Femur (tissue), 1 donor: ENCODE results near the gene MEIG1.
"Not testable (repeated sequence)": the region's sequence is repeated elsewhere in the genome, so short reads cannot be mapped to it uniquely, and the experiment has no call there.

Experiments
- DNase-seq: peaks from one replicate; pipeline ENCODE4 v3.0.0-alpha.2; 2017

Gene MEIG1, protein sequence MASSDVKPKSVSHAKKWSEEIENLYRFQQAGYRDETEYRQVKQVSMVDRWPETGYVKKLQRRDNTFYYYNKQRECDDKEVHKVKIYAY

DNA sequence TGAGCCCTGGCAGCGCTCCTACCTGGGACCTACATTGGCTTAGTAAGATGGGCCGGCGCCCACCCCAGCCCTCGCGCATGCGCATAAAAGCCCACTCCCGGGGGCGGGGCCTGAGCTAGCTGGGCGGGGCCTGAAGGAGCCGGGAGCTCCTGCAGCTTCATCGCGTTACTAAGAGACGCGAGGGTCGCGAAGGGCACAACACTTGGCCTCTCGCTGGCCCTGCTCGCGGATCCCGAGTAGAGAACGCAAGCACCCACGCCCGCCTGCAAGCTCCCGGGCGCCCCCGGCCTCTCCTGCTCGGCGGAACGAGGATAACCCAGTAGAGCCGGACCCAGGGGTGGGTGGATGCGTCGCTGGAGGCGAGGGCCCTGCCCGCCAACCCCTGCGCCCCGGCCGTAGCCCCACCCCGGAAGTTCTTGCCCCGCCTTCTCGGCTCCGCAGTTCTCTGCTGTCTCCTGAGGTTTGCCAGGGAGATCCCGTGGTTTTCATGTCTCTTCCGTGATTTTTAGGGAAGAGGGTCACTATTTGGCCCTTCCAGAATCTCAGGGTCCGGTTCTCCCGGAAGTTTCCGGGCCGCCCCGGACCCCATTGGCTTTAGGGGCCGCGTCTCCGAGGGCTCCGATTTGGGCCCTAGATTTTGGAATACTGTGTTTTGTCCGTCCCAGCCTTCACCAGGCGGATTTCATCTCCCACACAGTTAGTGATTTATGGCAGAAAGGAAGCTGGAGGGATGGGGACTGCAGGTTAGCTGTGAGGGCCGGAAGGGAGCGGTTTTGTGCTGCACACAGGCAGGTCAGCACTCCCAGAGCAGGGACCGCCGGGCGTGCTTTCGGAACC lies at the start of gene MEIG1:
Gene MEIG1 (plus strand): TSS at position 168 of the 837 bp plus-strand sequence. CDS start 7,081 bp downstream, outside the sequence.
- peak; percentile 96 for DNase-seq

DNA sequence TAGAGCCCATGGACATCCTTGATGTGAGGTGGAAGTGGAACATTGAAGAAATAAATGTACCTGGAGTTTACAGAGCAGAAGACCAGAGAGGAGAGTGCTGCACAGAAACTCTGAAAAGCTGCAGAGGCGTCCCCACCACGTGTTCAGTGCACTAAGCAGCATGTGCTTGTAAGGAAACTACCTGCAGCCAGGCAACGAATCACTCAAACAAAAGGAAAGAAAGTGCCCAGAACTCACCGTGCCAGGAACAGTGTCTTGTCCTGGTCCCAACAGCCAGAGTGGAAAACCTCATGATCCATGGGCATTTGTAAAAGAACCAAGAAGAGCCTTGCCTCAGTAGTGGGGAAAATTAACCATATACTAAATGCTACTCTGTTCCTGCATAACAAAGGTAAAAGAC lies 48.2 kb upstream of the MEIG1 start:
- no peak for DNase-seq

DNA sequence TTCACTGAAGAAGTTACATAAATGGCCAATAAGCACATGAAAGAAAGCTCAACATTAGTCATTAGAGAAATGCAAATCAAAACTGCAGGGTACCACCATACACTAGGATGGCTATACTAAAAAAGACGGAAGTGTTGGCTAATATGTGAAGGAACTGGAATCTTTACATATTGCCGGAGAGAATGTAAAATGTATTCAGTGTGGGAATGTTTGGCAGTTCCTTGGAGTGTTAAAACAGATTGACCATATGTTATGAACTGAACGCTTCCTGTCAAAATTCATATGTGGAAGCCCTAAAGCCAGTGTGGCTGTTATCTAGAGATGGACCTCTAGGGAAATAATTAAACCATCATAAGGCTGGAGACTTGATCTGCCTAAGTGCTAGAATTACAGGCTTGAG lies 47.4 kb upstream of the MEIG1 start:
- DNase-seq, result no peak

DNA sequence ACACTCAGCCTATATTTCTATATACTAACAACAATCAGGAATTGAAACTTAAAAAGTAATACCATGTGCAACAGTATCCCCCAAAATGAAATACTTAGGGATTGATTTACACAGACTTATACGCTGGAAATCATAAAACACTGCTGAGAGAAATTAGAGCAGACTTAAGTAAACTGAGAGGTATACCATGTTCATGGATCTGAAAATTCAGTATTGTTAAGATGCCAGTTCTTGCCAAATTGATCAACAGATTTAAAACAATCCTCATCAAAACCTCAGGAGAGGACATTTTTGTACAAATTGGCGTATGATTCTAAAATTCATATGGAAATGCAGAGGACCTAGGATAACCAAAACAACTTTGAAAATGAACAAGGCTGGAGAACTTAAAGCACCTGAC lies 42.6 kb upstream of the MEIG1 start:
- no peak for DNase-seq

DNA sequence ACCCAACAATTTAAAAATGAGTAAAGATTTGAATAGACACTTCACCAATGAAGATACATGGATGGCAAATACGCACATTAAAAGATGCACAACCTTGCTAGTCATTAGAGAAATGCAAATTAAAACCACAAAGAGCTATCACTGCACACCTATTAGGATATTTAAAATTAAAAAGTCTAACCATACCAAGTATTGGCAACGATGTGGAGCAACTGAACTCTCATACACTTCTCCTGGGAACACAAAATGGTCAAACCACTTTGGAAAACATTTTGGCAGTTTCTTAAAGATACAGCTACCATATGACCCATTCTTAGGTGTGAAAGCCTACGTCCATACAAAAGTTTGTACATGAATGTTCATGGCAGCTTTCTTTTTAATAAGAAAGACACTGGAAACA lies 41.4 kb upstream of the MEIG1 start:
- no peak for DNase-seq

DNA sequence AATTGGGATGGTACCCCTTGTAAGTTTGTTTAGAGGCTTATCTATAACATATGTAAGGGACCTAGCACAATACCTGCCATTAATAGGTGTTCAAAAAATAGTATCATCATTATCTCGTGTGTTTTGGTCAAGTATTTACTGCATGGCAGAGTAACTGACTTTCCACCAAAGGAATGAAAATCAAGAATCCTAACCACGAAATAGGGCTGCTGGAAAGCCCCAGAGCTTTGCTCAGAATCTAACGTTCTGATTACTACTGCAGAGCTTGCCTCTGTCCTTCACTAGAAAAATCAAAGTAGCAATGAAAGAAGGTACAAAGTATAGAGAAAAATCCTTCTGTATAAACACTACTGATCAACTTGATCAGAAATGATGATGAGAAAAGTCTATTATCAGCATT lies 40.2 kb upstream of the MEIG1 start:
- DNase-seq, result no peak

DNA sequence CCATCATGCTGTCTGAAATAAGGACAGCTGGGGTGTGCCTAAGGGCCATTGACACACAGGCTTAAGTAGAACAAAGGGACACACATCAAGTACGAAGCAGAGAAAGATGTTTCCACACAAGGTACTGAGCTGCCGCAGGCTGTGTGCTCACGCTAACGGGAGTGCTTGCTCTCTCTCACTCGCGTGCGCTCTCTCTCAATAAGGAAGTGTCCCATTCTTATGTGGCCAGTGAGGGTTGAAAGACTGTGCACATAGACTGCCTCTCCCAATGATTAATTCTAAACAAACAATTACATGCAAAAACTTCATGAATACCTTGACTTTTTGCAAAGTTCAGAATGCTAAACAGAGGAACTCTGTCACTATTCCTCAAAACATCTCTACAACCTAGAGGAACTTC lies 35.2 kb upstream of the MEIG1 start:
- DNase-seq, result no peak

DNA sequence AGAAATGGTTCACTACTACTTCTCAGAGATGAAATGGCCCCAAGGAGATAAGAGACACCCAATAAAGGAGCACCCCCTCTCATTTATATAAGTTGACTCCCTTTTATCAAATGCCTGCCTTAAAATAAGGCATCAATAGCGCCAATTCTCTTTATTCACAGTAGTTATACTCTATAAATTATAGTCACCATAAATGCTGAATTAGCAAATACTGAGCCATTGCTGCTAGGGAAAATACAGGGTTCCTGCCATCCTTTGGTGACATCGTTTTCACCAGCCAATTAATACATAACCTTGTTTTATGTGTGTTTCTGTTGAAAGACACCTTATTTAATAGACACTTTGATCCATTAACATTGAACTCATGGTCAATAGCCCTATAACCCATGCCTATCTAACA lies 33.9 kb upstream of the MEIG1 start:
- no peak for DNase-seq

DNA sequence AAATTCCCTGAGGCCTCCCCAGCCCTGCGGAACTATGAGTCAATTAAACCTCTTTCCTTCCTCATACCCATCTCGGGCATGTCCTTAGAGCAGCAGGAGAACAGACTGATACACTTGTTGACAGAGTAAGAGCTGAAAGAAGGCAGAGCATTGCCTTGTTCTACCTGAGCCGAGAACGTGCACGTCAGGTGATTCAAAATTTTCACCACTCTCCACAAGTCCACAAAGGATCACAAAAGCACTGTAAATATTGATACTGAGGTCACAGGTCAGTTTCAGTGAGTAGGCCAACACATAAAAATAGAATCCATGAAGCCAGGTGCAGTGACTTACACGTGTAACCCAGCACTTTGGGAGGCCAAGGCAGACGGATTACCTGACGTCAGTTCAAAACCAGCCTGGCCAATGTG lies 33.1 kb upstream of the MEIG1 start:
- DNase-seq, result no peak

DNA sequence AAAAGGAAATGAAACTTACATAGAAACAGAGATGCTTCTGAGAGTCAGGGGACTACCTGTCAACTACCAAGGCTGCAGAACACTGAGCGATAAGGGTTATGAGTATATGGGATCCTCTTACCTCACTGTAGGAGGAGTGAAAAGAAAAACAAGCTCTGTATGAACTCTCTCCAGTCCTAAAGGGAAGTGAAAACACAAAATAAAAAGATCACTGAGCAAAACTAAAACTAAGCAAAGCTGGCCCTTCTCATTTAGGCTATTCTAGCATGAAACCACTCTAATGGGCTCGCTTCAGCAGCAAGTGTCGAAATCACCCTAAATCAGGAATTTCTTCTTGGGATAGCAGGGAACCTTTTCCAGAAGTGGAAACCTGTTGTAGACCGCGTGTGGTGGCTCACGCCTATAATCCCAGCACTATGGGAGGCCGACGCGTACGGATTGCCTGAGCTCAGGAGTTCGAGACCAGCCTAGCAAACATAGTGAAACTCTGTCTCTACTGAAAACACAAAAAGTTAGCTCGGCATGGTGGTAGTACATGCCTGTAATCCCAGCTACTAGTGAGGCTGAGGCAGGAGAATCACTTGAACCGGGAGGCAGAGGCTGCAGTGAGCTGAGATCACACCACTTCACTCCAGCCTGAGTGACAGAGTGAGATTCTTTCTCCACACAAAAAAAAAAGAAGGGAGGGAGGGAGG lies 32.3 kb upstream of the MEIG1 start:
- no peak for DNase-seq

DNA sequence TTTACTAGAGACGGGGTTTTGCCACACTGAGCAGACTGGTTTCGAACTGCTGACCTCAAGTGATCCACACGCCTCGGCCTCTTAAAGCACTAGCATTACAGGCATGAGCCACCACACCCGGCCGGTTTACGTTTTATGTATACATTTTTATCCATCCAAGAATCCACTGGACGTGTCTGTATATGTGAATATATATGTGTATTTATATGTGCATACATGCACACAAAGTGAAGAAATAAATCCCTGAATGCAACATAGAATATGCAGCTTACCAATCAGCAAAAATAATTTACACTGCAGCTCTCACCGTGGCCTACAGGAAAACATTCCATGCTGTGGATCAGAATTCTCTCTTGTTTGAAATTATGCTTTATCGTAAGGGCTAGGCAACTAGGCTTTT lies 28.6 kb upstream of the MEIG1 start:
- no peak for DNase-seq

DNA sequence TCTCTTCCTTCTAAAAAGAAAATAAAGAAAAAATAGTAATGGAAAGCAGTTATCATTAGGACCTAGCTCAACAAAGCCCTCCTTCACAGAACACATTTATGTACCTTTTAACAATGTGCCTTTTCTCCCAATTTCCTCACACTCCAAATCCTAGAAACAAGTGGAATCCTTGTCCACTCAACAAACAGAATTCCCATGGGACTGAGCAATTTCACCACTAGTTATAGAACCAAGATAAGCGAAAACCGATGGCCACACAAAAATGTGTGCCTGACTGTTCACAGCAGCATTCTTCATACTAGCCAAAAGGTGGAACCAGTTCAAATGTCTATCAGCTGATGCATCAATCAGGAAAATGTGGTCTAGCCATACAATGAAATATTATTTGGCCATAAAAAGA lies 22.6 kb upstream of the MEIG1 start:
- DNase-seq, result no peak

DNA sequence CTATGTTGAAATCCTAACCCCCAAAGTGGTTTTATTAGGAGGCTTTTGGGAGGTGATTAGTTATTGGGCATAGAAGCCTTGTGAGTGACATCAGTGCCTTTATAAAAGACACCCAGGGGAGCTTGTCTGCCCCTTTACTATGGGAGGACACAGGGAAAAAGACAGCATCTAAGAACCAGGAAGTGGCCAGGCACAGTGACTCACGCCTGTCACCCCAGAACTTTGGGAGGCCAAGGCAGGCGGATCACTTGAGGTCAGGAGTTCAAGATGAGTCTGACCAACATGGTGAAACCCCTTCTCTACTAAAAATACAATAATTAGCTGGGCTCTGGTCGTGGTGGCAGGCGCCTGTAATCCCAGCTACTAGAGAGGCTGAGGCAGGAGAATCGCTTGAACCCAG lies 20.2 kb upstream of the MEIG1 start:
- DNase-seq, result not testable (repeated sequence)

DNA sequence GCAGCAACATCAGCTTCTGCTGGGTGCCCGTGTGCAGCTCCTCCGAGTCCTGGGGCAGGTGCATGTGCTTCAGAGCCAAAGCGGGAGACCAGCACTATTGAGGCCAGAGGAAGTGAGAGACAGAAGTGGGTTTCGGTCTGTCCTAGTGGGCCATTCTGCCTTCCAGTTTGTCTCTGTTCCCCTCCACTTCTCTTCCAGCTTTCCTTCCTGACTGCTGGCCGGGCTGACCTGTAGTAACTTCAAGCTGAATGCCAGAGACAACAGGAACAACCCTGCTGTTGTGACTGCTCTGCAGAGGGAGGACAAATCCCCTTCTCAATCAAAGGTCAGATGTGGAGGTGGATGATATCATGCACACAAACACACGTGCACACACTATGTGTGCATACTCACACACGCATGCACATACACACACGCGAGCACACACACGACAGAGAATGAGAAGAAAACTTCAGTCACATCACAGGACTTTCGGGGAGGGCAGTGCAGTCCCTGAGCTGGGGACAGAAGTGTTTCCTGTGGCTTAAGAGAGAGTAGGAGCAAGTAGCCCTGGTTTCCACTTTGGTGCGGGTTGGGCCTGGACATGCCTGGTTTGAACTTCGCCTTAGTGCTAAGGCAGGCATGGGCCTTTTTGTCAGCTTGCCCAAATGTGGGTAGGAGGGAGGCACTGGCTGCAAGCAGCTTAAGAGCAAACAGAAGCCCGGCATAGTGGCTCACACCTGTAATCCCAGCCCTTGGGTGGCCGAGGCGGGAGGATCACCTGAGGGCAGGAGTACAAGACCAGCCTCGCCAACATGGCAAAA lies 16.8 kb upstream of the MEIG1 start:
- DNase-seq, result not testable (repeated sequence)

DNA sequence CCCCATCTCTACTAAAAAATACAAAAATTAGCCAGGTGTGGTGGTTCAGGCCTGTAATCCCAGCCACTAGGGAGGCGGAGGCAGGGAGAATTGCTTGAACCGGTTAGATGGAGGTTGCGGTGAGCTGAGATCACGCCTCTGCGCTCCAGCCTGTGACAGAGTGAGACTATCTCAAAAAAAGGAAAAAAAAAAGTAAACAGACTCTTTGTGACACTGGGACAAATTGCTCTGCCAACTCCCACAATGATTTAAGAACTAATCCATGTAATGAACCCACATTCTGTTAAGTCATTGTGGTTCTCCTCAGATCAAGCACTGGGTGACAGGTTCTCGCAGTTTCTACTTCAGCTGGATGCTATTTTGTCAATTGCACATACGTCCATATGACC lies 16.2 kb upstream of the MEIG1 start:
- DNase-seq, result not testable (repeated sequence)

DNA sequence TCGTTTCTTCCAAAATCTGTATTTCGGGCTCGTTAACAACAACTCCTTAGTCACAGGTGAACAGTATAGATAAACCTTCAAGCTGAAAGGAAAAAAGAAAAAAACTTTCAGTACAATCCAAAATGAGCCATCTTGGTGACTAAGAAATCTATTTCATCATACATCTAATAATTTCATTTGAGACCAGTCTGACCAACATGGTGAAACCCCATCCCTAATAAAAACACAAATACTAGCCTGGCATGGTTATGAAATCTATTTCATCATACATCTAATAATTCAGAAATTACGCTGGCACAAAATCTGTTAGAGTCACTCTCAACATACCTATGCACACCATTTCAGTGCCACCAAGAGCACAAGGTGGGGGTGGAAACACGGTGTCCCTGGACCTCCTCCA lies 14.1 kb upstream of the MEIG1 start:
- DNase-seq, result no peak

DNA sequence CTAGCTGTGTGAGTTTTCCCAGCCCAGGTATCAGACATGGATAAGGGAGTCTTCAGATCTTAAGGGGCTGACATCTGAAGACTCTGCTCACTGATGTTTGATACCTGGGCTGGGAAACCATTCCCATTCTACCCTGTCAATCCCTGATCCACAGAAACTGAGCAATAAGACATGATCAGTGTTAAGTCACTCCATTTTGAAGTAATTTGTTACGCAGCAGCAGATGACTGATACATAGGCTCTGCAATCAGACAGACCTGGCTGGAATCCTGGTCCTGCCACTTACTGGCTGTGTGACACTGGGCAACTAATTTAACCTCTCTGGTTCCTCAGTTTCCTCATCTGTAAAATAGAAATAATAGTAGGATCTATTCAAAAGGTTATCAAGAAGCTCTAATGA lies 11.9 kb upstream of the MEIG1 start:
- no peak for DNase-seq

DNA sequence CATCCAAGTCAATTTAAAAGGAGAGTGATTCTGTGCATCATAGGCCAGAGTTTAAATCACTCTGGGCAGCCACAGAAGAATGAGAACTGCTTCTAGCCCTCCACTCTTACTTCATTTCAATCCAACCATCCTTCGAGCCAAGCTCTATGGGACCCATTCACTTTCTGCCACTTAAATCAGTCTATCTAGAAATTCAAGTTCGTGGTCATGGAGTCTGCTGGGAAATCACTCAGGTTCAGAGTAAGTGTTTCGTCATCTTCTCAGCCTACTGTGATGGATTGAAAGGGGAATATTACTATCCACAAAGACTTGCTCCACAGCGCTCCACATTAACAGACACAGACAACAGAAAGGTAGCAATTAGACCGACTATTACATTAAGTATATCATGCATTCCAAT lies 9.9 kb upstream of the MEIG1 start:
- no peak for DNase-seq

DNA sequence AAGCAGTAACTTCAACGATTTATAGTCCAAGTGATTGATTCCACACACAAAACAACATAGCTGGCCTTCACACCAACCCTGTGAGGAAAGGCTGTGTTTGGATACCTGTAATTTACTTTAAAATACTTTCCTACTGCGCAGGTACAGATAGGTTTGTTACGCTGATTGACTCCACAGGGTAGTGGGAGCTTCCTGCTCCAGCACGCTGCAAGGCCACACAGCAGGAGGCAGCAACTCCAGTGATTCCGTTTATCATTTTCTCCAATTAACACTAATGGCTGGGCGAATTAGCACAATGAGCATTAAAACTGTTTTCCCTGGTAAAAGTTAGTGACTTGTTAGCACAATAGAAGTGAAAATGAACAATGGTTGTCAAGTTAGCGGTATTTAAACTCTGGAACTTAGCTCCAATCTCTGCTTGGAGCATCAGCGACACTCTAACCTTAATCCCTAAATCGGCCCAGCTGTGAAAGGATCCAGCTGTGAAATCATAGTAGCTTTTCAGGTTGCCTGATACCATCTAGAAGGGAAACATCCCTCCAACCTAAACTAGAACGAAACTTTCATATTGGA lies 6.3 kb upstream of the MEIG1 start:
- no peak for DNase-seq

DNA sequence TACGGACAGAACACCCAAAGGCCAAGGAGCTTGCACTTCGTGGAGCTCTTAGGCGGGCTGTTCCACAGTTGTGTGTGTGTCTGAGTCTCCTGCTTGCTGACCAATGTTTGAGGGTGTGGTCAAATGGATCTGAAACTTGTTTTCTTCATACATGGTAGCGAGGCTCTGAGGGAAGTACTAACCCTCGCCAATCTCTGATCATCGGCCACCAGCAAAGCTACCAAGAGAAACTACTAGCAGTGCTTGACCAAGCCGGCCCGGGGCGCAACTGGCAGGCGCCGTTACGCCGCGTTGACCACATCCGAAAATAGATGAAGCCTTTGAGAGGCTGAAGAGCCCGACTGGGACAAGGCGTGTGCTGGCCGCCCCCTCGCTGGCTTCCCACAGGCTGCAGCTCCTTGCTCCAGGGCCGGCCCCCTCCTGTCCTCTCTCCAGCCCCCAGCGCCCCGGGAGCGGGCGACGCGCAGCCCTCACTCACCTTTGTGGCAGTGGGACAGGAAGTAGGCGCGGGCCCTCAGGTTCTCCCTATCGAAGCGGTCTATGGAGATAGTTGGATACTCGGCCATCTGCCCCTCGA lies 5.7 kb upstream of the MEIG1 start:
- peak; percentile 79 for DNase-seq

DNA sequence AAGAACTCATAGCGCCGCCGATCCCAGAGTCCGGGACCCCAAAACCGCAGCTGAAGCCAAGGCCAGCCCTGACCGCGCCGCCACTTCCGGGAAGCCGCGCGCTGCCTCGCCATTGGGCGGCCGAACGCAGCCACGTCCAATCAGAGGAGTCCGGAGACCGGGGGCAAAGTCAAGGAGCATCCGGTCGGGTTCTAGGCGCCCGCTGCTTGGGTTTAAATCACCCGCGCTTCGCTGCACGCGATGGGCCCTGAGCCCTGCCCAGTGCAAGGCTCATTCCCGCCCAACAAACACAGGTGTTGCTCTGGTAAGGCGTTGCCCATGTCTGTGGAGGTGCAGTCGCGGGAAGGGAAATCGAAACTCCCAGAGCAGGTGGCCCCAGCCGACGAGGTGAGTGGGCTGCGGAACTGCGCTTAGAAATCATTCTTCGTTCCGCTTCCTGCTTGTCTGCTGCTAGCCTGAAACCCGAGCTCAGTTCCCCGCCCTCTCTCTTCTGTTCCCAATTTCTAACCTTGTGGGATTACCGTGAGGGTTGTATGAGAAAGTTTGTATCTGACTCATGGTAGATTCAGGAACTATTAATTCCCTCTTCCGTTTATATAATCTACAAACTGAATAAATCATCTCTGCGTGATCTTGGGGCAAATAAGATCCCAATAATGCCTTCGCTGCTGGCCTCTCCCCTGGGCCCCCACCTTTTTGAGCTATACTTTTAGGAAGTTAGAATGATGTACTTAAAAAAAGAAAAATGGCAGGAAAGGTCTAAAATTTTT lies 5.0 kb upstream of the MEIG1 start, which contains the start of gene DCLRE1C:
Gene DCLRE1C (minus strand): TSS at position 96 of the 770 bp plus-strand sequence. CDS start 86 bp downstream, at position 10.
- DNase-seq, result peak; percentile 96

DNA sequence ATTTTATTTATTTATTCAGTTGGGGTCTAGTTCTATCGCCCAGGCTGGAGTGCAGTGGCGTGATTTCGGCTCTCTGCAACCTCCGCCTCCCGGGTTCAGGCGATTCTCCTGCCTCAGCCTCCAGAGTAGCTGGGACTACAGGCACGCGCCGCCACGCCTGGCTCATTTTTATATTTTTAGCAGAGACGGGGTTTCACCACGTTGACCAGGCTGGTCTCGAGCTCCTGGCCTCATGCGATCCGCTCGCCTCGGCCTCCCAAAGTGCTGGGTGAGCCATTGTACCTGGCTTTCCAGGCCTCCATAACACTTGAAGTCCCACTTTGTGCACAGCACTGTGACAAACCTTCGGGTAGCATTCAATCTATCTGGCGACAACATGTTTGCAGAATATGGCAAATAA lies 4.3 kb upstream of the MEIG1 start:
- DNase-seq, result no peak
